ENCODE measurements around the gene PRKAR2A.
A peak's percentile ranks its signal among the peaks of the same experiment; 100 is the strongest.
"Not testable (repeated sequence)": the region's sequence is repeated elsewhere in the genome, so short reads cannot be mapped to it uniquely, and the experiment has no call there.

PRKAR2A gene

DNA sequence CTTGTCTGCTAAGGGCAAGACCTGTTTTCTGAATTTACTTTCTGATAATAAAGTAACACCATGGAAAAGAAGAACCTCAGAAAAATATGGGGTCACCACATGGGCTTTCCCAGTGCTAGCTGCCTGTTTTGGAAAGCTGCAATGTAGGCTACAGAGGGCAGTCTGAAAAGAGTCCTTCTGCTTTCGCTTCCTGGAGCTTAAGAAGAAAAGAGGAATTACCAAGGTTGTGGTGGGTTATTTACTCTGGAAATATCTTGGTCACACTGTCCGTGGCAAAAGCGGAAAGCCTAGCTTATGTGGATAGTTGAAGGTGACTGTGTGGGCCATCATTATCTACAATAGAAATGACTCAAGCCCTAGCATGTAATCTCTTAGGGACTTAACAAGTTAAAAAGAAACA is 98.9 kb downstream of the PRKAR2A start:
- FAIRE-seq (no peak), DNase-seq (ENCODE audit: insufficient read length, low spot score) (no peak)
- TF ChIP-seq, protein P1, sequence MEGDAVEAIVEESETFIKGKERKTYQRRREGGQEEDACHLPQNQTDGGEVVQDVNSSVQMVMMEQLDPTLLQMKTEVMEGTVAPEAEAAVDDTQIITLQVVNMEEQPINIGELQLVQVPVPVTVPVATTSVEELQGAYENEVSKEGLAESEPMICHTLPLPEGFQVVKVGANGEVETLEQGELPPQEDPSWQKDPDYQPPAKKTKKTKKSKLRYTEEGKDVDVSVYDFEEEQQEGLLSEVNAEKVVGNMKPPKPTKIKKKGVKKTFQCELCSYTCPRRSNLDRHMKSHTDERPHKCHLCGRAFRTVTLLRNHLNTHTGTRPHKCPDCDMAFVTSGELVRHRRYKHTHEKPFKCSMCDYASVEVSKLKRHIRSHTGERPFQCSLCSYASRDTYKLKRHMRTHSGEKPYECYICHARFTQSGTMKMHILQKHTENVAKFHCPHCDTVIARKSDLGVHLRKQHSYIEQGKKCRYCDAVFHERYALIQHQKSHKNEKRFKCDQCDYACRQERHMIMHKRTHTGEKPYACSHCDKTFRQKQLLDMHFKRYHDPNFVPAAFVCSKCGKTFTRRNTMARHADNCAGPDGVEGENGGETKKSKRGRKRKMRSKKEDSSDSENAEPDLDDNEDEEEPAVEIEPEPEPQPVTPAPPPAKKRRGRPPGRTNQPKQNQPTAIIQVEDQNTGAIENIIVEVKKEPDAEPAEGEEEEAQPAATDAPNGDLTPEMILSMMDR (IDR thresholded peaks at IDR 0.05; ENCODE audit: insufficient read depth, missing control alignments): no peak

GRCh38 chr3:48747706-48748105 is 100.0 kb downstream of the PRKAR2A start:
- no peak for FAIRE-seq
- TF ChIP-seq, protein P1 (IDR thresholded peaks at IDR 0.05; ENCODE audit: insufficient read depth, missing control alignments): no peak
- DNase-seq (ENCODE audit: insufficient read length, low spot score): no peak

GRCh38 chr3:48747015-48747615 is 100.6 kb downstream of the PRKAR2A start:
- no peak for FAIRE-seq

GRCh38 chr3:48743773-48744172 is 103.9 kb downstream of the PRKAR2A start:
- TF ChIP-seq, protein P1 (IDR thresholded peaks at IDR 0.05; ENCODE audit: insufficient read depth, missing control alignments): no peak
- DNase-seq (ENCODE audit: insufficient read length, low spot score) (no peak), FAIRE-seq (no peak)

More at GRCh38 chr3:48747015-48747615, 100.6 kb downstream of the PRKAR2A start:
- TF ChIP-seq, protein P1 (IDR thresholded peaks at IDR 0.05; ENCODE audit: insufficient read depth, missing control alignments): no peak
- DNase-seq (ENCODE audit: insufficient read length, low spot score): no peak

DNA sequence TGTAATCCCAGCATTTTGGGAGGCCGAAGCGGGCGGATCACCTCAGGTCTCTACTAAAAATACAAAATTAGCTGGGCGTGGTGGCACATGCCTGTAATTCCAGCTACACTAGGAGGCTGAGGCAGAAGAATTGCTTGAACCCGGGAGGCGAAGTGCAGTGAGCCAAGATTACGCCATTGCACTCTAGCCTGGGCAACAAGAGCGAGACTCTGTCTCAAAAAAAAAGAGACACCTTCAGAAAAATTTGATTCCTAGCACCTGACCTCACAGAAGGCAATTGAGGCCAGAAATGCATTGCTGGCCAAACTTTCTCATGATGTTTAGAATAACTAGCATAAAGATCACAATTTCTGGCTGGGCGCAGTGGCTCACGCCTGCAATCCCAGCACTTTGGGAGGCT is 106.4 kb downstream of the PRKAR2A start:
- not testable (repeated sequence) for DNase-seq (ENCODE audit: insufficient read length, low spot score); FAIRE-seq

DNA sequence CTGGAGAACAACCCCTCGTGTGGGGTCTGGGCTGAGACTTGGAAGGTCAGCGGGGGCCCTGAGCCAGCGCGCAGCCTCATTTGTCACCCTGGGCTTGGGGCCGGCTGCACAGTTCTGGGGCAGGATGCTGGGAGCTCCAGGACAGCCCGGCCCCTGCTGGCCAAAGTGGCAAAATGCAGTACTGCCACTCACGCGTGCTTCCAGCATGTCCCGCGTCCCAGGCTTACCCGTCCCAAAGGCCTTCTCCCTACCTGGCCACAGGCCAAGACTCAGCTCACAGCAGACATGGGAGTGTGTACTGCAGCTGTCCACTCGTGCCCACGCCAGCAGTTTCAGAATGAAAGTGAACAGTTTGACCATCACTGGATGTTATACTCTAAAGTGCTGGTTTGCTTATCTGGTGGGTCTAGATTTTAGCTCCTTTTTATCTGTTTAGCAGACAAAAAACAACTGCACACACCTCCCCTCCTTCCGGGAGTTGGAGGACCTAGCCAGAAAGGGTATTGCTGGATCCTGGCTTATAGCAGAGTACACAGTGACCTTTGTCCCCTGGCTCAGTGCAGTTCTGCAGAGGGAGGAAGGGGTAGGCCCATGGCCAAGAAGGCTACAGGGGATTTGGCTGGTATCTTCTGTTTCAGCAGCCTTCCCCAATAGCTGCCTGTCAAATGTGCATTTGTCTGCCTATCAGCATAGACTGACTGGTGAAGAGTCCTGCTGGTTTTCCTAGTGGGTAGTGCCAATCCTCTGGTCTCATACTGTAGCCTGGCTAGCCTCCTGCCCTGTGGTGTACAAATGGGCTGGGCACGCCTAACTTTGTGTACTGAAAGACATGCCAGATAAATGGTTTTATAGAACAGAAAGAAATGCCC is 107.5 kb downstream of the PRKAR2A start:
- FAIRE-seq (no peak), DNase-seq (ENCODE audit: insufficient read length, low spot score) (peak; percentile 45)
- TF ChIP-seq, protein P1 (IDR thresholded peaks at IDR 0.05; ENCODE audit: insufficient read depth, missing control alignments): peak; percentile 72

DNA sequence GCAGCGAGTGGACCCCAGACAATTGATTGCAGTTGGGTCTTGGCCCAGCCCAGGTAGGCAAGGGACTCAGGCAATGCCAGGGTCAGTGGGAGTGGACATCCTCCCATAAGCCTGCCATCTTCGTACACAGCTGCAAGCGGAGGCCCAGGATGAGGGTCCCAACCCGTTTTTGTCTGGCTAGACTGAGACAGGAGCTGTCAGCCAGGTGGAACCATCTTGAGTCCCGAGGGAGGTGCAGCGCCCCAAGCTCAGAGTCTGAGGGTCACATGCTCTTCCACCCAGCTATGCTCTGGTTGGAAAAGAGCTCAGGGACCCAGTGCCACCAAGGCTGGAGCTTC is 108.1 kb downstream of the PRKAR2A start:
- FAIRE-seq (no peak), DNase-seq (ENCODE audit: insufficient read length, low spot score) (no peak)
- TF ChIP-seq, protein P1 (IDR thresholded peaks at IDR 0.05; ENCODE audit: insufficient read depth, missing control alignments): no peak

Measured in D721Med (cell line).